Nephron progenitor cell (in vitro differentiated cells): ENCODE data around the gene DDX50.
"Not testable (repeated sequence)": the region's sequence is repeated elsewhere in the genome, so short reads cannot be mapped to it uniquely, and the experiment has no call there.

Experiments
- DNase-seq: peaks from one replicate; pipeline ENCODE4 v3.0.0; 2021
- H3K27ac Mint-ChIP-seq: 2 replicates; pipeline ENCODE4 v1.8.0; 2021; ENCODE audit warnings: mild to moderate bottlenecking, moderate library complexity, mixed read lengths
- H3K27me3 Mint-ChIP-seq: 2 replicates; pipeline ENCODE4 v1.8.0; 2021; ENCODE audit warnings: mild to moderate bottlenecking, low read depth, mixed read lengths; ENCODE audit not compliant: poor library complexity
- H3K36me3 Mint-ChIP-seq: 2 replicates; pipeline ENCODE4 v1.8.0; 2021; ENCODE audit warnings: low read depth, mixed read lengths
- H3K4me1 Mint-ChIP-seq: 2 replicates; pipeline ENCODE4 v1.8.0; 2021; ENCODE audit warnings: mixed read lengths
- H3K4me3 Mint-ChIP-seq: 2 replicates; pipeline ENCODE4 v1.8.0; 2021; ENCODE audit warnings: mild to moderate bottlenecking, moderate library complexity, mixed read lengths
- H3K9me3 Mint-ChIP-seq: 2 replicates; pipeline ENCODE4 v1.8.0; 2021; ENCODE audit warnings: mild to moderate bottlenecking, moderate library complexity, mixed read lengths
- TF ChIP-seq, protein P1 (sequence below): fragments of 200-600 bp; sonication (generic); IDR thresholded peaks from 2 replicates; pipeline ENCODE4 v1.5.0; 2021; ENCODE audit warnings: antibody characterized with exemption

Gene DDX50, protein sequence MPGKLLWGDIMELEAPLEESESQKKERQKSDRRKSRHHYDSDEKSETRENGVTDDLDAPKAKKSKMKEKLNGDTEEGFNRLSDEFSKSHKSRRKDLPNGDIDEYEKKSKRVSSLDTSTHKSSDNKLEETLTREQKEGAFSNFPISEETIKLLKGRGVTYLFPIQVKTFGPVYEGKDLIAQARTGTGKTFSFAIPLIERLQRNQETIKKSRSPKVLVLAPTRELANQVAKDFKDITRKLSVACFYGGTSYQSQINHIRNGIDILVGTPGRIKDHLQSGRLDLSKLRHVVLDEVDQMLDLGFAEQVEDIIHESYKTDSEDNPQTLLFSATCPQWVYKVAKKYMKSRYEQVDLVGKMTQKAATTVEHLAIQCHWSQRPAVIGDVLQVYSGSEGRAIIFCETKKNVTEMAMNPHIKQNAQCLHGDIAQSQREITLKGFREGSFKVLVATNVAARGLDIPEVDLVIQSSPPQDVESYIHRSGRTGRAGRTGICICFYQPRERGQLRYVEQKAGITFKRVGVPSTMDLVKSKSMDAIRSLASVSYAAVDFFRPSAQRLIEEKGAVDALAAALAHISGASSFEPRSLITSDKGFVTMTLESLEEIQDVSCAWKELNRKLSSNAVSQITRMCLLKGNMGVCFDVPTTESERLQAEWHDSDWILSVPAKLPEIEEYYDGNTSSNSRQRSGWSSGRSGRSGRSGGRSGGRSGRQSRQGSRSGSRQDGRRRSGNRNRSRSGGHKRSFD

DNA sequence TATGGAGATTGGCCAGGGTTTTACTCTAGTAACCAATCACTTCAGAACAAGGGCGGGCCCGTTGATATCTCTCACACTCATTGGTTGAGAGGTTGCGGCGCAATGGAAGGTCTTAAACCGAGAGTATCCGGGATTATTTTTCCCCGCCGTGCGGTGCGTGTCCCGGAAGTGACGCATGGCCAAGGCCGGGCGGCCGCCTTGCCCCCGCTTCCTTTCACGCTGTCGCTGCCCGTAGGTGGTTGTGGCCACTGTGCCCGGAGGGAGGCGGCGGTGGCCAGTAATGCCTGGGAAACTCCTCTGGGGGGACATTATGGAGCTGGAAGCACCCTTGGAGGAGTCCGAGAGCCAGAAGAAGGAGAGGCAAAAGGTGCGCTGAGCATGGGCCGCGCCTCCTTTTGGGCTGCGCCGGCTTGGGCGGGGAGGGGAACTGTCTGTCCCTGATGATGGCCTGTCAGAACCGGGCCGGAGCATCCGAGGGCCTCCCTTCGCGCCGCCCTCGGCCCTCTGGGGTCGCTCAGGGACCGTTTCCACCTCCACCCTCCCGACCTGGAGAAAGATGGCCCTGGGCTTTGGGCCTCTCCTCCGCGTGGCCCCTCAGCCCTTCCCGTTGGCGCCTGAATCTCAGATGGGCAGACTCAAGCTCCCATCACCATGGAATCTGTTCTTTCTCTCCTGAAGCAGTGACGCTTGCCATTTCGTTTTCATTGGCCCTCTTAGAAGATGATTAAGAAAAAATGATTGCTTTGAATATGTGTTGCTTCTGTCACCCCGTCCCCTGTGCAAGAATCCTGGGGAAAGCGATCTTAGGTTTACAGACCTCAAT is at the start of gene DDX50:
DDX50 (plus strand) TSS at position 211 of the 823 bp plus-strand sequence; CDS start at position 281, 70 bp downstream.
- Mint-ChIP-seq H3K4me1 (peaks cover 59% of the 10 kb centered on the region), H3K27me3 (no peaks in the 10 kb centered on the region), H3K36me3 (peaks cover 17% of the 10 kb centered on the region), H3K9me3 (no peaks in the 10 kb centered on the region), H3K4me3 (peak within 1 kb of the TSS; percentile 93), H3K27ac (peak within 1 kb of the TSS; percentile 99)
- TF ChIP-seq, protein P1, sequence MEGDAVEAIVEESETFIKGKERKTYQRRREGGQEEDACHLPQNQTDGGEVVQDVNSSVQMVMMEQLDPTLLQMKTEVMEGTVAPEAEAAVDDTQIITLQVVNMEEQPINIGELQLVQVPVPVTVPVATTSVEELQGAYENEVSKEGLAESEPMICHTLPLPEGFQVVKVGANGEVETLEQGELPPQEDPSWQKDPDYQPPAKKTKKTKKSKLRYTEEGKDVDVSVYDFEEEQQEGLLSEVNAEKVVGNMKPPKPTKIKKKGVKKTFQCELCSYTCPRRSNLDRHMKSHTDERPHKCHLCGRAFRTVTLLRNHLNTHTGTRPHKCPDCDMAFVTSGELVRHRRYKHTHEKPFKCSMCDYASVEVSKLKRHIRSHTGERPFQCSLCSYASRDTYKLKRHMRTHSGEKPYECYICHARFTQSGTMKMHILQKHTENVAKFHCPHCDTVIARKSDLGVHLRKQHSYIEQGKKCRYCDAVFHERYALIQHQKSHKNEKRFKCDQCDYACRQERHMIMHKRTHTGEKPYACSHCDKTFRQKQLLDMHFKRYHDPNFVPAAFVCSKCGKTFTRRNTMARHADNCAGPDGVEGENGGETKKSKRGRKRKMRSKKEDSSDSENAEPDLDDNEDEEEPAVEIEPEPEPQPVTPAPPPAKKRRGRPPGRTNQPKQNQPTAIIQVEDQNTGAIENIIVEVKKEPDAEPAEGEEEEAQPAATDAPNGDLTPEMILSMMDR: no peak
- DNase-seq: peak; percentile 93

DNA sequence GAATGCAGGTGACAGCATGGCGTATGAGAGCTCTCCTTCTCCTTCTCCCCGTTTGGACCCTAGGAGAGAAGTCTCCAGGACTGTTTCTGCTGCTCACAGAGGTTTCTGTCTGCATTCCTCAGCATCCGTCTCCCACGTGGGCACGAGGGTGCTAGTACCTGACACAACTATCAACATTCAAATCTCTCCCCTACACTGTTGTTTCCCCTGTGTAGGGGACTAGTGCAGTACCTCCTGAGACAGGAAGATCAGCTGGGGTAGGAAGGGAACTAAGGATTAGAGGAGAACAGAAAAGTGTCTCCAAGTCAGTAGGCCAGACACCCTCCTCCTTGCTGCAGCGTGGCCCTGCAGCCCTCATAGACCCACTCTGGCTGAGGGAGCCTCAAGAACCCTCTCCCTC is 44.8 kb upstream of the DDX50 start:
- Mint-ChIP-seq H3K27ac (peak overlapping the region; percentile 83), H3K9me3 (peaks cover 42% of the 10 kb centered on the region), H3K4me3 (no peak overlapping the region), H3K36me3 (peaks cover 46% of the 10 kb centered on the region), H3K4me1 (peaks cover 23% of the 10 kb centered on the region), H3K27me3 (peaks cover 4% of the 10 kb centered on the region)
- DNase-seq: no peak
- TF ChIP-seq, protein P1: no peak

DNA sequence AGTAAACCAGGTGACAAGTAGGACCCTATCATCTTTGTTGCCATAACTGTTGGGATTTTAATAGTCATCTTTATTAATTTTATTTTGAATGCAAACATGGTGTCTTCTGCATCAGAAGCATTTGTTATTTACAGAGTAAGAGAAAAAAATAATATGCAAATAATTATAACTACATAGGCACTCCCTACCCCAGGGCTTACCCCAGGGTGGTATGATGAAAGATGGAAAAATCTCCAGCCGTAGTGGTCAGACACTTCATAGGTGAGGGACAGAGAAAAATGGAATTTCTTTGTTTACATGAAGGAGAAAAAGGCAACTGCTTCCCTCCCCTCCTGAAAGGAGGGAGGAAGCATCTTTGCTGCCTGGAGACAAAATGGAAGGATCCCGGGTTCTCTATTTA is 44.1 kb upstream of the DDX50 start:
- no peak overlapping the region for H3K27ac Mint-ChIP-seq
- peaks cover 46% of the 10 kb centered on the region for H3K9me3 Mint-ChIP-seq
- peaks cover 52% of the 10 kb centered on the region for H3K36me3 Mint-ChIP-seq
- peaks cover 23% of the 10 kb centered on the region for H3K4me1 Mint-ChIP-seq
- peaks cover 4% of the 10 kb centered on the region for H3K27me3 Mint-ChIP-seq
- H3K4me3 Mint-ChIP-seq: no peak overlapping the region
- TF ChIP-seq, protein P1: no peak
- DNase-seq: no peak

DNA sequence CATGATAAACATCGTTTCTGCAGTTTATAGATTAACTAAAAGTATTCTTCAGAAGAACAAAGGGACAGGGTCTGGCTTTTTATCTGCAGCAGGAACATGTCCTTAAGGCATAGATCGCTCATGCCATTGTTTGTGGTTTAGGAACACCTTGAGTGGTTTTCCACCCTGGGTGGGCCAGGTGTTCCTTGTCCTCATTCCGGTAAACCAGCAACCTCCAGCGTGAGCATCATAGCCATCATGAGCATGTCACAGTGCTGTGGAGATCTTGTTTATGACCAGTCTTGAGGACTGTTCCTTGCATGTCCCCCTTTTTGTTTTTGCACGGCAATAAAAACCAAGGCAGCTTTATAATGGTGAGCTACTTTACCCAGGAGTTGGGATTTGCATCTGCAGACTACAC is 39.9 kb upstream of the DDX50 start:
- H3K4me3 Mint-ChIP-seq: no peak overlapping the region
- no peak overlapping the region for H3K27ac Mint-ChIP-seq
- peaks cover 4% of the 10 kb centered on the region for H3K27me3 Mint-ChIP-seq
- no peak for DNase-seq
- peaks cover 83% of the 10 kb centered on the region for H3K36me3 Mint-ChIP-seq
- peaks cover 66% of the 10 kb centered on the region for H3K9me3 Mint-ChIP-seq
- TF ChIP-seq, protein P1: no peak
- peaks cover 18% of the 10 kb centered on the region for H3K4me1 Mint-ChIP-seq

DNA sequence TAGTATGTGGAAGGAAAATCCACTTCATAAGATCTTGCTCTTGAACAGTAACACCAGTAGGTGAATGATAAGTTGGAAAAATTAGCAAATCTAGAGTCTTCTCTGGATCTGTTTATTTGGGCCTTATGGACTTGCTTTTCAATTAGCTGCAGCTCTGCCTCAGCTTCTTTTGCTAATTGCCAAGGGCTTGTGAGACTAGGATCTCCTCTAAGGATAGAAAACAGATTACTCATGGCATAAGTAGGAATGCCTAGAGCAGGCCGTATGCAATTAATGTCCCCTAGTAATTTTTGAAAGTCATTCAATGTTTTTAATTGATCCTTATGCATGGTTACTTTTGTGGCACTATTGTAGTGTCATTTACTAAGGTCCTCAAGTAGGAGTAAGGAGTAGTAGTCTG is 36.5 kb upstream of the DDX50 start:
- Mint-ChIP-seq H3K27ac (no peak overlapping the region), H3K36me3 (peaks cover 92% of the 10 kb centered on the region), H3K27me3 (peaks cover 3% of the 10 kb centered on the region), H3K4me1 (peaks cover 6% of the 10 kb centered on the region), H3K4me3 (no peak overlapping the region), H3K9me3 (peaks cover 90% of the 10 kb centered on the region)
- no peak for DNase-seq
- TF ChIP-seq, protein P1: no peak

DNA sequence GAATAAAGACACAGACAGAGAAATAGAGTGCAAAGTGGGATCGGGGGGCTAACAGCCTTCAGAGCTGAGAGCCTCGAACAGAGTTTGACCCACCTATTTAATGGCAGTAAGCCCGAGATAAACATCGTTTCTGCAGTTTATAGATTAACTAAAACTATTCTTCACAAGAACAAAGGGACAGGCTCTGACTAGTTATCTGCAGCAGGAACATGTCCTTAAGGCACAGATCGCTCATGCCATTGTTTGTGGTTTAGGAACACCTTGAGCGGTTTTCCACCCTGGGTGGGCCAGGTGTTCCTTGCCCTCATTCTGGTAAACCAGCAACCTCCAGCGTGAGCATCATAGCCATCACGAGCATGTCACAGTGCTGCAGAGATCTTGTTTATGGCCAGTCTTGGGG is 32.9 kb upstream of the DDX50 start:
- DNase-seq, H3K27ac Mint-ChIP-seq, H3K27me3 Mint-ChIP-seq, H3K4me3 Mint-ChIP-seq: not testable (repeated sequence)
- peaks cover 55% of the 10 kb centered on the region for H3K9me3 Mint-ChIP-seq
- peaks cover 39% of the 10 kb centered on the region for H3K4me1 Mint-ChIP-seq
- H3K36me3 Mint-ChIP-seq: peaks cover 57% of the 10 kb centered on the region
